Hematopoietic multipotent progenitor cell treated with erythropoietin and hydrocortisone succinate and interleukin-3 and kit ligand, for 8 days (in vitro differentiated cells): ENCODE results near the gene KHK.
"Not testable (repeated sequence)": the region's sequence is repeated elsewhere in the genome, so short reads cannot be mapped to it uniquely, and the experiment has no call there.

ENCODE experiments used
- DNase-seq: peaks from one replicate; pipeline ENCODE4 v3.0.0-alpha.2; 2015

Gene KHK

GRCh38 chr2:27099334-27099955 is 12.9 kb downstream of the KHK start:
- DNase-seq: no peak

DNA sequence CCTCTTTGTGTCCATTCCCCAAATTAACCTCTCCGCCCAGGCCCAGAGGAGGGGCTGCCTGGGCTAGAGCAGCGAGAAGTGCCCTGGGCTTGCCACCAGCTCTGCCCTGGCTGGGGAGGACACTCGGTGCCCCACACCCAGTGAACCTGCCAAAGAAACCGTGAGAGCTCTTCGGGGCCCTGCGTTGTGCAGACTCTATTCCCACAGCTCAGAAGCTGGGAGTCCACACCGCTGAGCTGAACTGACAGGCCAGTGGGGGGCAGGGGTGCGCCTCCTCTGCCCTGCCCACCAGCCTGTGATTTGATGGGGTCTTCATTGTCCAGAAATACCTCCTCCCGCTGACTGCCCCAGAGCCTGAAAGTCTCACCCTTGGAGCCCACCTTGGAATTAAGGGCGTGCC is 13.5 kb downstream of the KHK start:
- DNase-seq: no peak

DNA sequence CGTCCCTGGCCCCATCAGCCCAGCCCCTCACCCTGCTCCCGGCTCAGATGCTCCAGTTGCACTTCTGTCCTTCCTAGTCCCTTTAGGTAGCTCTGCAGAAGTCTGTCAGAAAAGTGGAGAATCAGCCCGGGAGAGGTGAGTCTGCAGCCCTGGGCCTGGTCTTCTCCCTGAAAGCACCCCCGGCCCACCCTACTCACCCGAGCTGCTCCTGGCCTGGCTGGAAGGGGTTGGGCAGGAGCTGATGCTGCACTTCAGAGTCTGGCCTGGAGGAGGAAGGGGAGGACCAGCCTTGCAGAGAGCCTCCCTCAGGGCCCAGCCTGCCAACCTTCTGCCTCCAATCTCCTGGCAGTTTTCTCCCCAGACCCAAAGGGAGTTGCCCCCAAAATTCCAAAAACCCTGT is 15.8 kb downstream of the KHK start:
- DNase-seq: no peak

DNA sequence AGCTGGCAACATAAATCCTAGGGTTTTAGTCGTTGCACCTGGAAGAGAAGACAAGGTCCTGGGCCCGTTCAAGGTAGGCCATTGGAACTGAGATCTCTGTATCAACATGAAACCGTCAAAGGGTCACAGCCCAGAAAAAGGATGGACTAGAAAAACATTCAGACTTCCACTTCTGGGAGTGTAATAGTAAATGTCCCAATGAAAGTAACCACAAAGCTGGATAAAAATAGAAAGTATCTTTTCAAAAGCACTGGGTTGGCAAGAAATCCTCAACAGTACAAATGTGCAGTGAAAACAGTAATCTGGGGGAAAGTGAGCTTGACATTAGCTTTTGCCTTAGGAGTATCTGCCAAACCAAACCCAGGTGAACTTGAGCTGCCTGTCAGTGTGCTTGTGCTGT is 19.4 kb downstream of the KHK start:
- no peak for DNase-seq

DNA sequence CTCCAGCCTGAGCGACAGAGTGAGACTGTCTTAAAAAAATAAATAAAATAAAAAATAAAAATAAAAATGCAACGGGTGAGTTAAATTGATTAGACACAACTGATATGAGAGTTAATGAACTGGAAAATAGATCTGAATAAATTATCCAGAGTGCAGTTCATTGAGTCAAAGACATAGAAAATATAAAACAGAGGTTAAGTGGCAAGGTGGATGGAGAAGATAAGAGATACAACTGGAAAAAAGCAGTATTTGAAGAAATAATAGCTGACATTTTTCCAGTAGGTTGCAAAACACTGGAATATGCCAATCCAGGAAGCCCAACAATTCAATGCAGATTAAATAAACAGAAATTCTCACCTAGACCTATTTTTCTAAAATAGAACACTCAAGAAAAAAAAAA is 21.6 kb downstream of the KHK start:
- DNase-seq: peak; percentile 51

- no peak for DNase-seq
These were observed 22.5 kb downstream of the KHK start for GRCh38 chr2:27109083-27109482.

DNA sequence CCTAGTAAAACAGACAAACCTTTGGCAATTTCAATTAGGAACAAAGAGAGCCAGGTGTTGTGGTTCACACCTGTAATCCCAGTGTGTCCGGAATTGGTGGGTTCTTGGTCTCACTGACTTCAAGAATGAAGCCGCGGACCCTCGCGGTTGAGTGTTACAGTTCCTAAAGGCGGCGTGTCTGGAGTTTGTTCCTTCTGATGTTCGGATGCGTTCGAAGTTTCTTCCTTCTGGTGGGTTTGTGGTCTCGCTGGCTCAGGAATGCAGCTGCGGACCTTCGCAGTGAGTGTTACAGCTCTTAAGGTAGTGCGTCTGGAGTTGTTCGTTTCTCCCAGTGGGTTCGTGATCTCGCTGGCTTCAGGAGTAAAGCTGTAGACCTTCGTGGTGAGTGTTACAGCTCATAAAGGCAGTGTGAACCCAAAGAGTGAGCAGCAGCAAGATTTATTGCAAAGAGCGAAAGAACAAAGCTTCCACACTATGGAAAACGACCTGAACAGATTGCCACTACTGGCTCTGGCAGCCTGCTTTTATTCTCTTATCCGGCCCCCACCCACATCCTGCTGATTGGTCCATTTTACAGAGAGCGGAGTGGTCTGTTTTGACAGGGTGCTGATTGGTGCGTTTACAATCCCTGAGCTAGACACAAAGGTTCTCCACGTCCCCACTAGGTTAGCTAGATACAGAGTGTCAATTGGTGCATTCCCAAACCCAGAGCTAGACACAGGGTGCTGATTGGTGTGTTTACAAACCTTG is 24.2 kb downstream of the KHK start:
- DNase-seq: not testable (repeated sequence)

DNA sequence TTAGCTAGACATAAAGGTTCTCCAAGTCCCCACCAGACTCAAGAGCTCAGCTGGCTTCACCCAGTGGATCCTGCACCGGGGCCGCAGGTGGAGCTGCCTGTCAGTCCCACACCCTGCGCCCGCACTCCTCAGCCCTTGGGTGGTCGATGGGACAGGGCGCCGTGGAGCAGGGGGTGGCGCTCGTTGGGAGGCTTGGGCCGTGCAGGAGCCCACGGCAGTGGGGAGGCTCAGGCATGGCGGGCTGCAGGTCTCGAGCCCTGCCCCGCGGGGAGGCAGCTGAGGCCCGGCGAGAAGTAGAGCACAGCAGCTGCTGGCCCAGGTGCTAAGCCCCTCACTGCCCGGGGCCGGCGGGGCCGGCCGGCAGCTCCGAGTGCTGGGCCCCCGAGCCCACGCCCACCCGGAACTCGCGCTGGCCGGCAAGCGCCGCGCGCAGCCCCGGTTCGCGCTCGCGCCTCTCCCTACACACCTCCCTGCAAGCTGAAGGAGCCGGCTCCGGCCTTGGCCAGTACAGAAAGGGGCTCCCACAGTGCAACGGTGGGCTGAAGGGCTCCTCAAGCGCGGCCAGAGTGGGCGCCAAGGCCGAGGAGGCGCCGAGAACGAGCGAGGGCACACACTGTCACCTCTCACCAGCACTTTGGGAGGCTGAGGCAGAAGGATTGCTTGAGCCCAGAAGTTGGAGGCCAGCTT is 25.0 kb downstream of the KHK start:
- not testable (repeated sequence) for DNase-seq

DNA sequence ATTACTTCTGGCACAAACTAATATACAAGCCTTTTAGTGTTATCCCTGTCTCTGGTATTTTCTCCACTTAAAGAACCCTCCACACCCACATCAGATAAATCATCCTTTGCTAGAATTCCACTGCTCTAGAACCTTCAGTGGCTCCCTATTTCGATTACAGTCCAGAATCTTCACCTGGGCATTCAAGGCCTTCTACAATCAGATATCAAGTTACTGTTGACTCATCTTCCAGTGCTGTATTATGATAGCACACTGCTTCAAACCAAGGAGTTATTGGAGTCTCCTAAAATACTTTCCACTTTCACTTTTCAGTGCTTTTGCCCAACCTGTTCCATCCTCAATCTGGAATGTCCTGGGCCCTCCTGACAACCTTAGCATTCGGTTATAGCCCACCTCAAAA is 28.9 kb downstream of the KHK start:
- no peak for DNase-seq

GRCh38 chr2:27117995-27118524 is 31.5 kb downstream of the KHK start:
- DNase-seq: no peak

DNA sequence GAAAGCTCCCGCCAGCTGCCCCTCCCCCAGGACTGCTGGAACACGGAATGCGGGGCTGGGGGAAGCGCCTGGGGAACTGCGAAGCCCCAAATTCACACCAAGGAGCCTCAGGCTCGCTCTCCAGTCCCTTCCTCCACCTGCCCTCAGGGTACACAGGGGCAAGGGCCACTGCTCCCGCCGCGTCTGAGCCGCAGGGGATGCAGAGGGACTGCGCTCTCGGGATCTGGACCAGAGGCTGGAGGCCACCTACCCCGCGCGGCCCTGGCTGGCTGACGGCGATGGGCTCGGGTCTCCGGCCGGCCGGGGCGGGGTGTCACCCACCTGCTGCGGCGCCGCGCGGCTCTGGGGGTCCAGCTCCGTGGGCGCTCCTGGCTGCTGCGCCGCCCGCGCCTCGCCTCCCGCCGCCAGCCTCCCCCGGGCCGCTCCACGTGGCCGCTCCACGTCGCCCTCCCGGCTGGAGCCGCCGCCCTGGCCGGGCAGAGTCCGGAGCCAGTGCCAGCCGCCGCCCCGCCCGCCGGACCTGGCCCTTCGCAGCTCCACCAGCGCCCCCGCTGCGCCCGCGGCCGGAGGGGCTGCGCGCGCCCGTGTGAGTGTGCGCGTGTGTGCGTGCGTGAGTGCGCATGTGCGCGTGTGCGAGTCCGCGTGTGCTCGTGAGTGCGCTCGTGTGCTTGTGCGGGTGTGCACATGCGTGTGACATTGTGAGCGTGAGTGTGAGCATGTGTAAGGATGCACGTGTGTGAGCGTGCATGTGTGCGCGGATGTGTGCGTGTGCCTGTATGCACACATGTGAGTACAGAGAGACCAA is 32.2 kb downstream of the KHK start, which contains the start of gene CGREF1:
Gene CGREF1 (minus strand): TSS at position 604 of the 805 bp plus-strand sequence. CDS start 14,762 bp downstream, outside the sequence.
- peak; percentile 35 for DNase-seq

DNA sequence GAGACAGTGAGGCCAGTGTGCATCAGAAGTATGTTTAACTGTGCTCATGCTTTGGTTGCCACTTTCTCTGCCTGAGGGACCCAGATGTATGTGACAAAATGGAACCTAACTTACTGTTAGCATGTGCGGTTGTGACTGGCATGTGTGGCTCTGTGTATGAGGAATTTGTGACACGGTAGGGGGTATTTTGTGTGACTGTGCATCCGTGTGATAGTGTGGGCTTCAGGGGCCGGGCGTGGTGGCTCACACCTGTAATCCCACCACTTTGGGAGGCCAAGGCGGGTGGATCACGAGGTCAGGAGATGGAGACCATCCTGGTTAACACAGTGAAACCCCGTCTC is 32.7 kb downstream of the KHK start:
- not testable (repeated sequence) for DNase-seq

DNA sequence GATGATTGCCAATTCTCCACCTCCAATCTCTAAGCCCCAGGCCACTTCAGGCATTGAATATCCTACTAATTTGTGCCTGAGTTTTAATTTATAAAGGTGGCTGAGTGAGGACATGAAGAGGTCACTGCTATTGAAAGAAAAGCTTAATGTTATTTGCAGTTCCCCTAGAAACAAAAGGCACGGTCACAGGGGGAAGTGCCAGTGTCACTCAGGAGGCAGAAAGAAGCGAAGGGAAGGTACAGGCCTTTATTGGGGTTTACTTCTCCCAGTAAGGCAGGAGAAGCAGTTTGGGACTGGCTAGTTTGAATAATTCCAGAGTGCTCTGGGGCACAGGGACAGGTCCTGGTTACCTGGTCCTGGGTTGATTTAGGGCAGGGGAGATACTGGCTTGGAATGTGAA is 35.3 kb downstream of the KHK start:
- DNase-seq: no peak

DNA sequence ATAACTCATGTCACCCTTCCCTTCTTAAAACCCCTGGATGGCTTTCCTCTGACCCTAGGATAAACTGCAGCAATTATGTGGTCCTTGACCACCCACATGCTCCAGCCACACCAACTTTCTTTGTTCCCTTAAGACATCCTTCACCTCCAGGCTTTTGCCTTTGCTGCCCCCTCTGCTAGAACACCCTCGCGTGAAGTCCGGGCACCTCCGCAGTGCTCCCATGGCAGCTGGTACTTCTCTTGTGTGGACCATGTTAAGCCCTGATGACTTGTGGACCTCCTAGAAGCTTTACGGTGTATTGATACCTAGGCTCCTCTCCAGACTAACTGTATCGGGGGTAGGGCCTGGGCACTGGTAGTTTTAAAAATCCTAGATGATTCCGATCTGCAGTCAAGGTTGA is 36.2 kb downstream of the KHK start:
- DNase-seq: no peak

DNA sequence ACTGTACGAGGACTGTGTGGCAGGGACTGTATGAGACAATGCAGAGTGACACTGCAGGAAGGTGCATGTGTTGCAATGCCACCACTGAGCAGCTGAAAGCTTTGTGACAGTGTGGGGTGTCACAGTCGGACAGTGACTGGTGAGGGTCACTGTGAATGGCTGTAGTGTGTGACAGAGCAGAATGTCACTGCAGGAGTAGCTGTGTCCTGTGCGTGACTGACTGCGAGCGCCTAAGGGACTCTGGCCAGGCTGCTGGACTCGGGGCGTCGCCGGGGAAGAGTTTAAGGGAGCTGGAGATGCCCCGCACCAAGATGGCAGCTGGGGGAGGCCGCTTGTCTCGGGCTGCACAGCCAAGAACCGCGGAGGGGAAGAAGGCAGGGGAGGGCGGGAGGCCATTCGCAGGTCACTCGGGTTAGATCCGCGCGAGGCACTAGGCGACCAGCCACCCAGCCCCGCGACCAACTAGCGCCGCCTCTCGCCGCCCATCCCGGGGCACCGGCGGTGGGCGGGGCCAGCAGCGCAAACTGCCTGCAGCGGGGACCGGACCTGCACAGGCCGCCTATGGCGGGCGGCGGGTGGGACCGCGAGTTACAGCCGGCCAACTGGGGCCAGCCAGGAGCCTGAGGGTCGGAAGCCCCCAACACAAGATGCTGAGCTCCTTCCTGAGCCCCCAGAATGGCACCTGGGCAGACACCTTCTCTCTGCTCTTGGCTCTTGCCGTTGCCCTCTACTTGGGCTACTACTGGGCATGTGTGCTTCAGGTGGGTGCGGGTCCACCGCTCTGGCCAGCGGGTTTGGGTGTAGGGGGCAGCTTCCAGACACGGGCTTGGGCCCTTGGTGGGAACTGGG is 37.0 kb downstream of the KHK start, which contains the start of gene ABHD1:
Gene ABHD1 (plus strand): TSS at position 514 of the 849 bp plus-strand sequence. CDS start 134 bp downstream, at position 648.
- peak; percentile 30 for DNase-seq

DNA sequence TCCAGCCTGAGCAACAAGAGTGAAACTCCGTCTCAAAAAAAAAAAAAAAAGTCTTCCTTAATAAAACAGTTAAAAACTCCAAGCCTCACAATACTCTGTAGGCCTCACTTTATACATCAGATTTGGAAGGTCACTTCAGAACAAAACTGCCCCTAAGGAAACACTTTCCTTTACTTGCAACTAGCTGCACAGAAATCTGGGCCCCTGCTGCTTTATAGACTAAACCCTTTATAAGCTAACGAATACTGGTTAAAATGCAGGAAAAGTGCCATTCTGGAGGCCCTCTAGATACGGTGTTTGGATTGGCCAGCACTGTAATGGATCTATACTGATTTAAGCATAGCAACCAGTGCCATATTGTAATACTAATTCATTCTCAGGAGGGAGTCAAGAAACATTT is 38.5 kb downstream of the KHK start:
- DNase-seq: no peak

GRCh38 chr2:27126252-27126710 is 39.7 kb downstream of the KHK start:
- no peak for DNase-seq

DNA sequence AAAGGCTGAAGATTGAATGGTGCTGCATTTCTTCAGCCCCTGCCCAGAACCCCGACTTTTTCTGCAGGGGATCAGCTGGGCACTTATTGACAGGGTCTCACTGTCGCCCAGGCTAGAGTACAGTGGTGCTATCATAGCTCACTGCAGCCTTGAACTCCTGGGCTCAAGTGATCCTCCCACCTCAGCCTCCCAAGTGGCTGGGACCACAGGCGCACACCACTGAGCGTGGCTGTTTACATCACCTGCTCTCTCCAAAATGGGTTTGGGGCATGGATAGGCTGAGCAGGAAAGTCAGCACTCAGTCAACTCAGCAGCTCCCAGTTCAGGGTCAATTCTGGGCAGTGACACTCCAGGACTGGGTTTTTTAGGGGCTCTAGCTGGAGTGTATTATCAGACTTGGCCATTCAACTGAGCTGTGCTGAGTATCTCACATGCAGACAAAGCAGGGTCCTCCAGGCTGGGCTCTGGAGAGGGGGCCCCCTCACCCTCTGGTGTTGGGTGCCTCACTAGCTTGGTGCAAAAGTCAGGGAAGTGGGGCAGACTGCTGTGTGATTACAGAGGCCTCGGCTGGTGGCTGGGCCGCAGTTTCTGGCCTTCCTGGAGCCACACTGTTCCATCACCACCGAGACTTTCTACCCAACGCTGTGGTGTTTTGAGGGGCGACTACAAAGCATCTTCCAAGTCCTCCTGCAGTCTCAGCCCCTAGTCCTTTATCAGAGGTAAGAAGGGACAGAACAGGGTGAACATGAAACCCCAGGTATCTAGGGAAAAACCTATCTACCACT is 41.5 kb downstream of the KHK start:
- no peak for DNase-seq

DNA sequence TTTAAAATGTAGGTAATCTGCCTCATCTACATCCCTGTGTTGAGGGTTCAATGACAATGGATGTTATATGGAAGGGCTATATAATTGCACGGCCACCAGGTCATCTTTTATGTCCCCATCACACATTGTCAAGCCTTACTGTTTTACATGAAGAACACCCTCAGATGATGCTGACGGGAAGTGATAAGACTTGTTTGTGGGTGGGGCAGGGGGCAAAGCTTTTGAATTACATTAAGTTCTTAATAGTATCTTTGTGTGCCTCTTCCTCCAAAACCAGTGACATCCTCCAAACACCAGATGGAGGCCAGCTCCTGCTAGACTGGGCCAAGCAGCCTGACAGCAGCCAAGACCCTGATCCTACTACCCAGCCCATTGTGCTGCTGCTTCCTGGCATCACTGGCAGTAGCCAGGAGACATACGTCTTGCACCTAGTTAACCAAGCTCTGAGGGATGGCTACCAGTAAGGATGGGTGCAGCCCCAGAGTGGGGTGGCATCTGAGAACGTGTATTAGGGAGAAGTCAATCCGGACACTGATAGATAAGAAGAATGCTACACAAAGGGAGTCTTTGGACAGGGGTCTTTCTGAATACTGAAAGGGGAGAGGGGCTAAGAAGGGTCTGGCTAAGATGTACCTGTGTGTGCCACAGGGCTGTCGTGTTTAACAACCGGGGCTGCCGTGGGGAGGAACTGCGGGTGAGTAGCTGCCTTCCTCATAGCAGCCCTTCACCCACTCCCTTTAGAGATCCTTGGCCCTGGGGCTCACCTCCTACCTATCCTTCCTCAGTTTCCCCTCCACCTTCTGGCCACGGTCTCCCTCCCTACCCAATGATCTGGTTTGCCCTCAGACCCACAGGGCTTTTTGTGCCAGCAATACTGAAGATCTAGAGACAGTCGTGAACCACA is 42.3 kb downstream of the KHK start:
- peak; percentile 54 for DNase-seq

DNA sequence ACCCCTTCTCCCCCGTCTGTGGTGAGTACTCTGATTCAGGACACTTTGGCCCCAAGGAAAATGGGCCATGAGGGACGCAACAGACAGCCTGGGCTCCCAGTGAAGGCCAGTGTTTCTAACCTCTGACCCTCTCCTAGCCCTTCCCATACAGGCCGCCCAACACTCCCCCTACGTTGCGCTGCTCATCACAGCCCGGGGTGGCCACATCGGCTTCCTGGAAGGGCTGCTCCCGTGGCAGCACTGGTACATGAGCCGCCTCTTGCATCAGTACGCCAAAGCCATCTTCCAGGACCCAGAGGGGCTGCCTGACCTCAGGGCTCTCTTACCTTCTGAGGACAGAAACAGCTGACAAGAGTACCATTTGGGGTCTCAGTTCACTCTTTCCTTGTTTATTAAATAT is 43.8 kb downstream of the KHK start:
- no peak for DNase-seq
